A673 (cell line): ENCODE data around the gene HSP90AB1. TPM values are rescaled to one million over a fixed set of nuclear protein-coding genes. Genes with fewer than 3 reads are reported as not detected.
A peak's percentile ranks its signal among the peaks of the same experiment; 100 is the strongest.

Source experiments
- BruUV-seq: library from RNA; stranded (reverse); fragments of 400-500 nt; replicated peaks from 2 replicates; lab custom pipeline; 2021; lab: Mats Ljungman, UMichigan
- CTCF ChIA-PET: fragments of 300-600 bp; sonication (Branson Sonifier 250); formaldehyde crosslinking; loops from one replicate; lab custom pipeline; 2022; ENCODE audit warnings: antibody characterized with exemption; lab: Charles Lee
- POLR2A ChIA-PET: fragments of 300-600 bp; sonication (Branson Sonifier 250); formaldehyde crosslinking; loops from one replicate; lab custom pipeline; 2022; ENCODE audit warnings: antibody characterized with exemption; ENCODE audit not compliant: low non-redundant PET; lab: Charles Lee
- DNase-seq: peaks from one replicate; pipeline ENCODE4 v3.0.0-alpha.2; 2015; ENCODE audit warnings: low spot score
- H3K27ac ChIP-seq: fragments of 200-600 bp; sonication (generic); 2 replicates; pipeline ENCODE4 v1.5.1; 2016; ENCODE audit warnings: mixed run types, low read depth, mild to moderate bottlenecking, mixed read lengths, antibody characterized with exemption, low read length; ENCODE audit not compliant: poor library complexity, severe bottlenecking
- H3K27me3 ChIP-seq: fragments of 200-600 bp; sonication (generic); replicated peaks from 2 replicates; pipeline ENCODE4 v1.6.1; 2017; ENCODE audit warnings: mixed run types, low read depth, mild to moderate bottlenecking, mixed read lengths, antibody characterized with exemption, low read length; ENCODE audit not compliant: insufficient read depth, poor library complexity
- H3K36me3 ChIP-seq: fragments of 200-600 bp; sonication (generic); 2 replicates; pipeline ENCODE4 v1.6.1; 2016; ENCODE audit warnings: mixed run types, mild to moderate bottlenecking, mixed read lengths, antibody characterized with exemption, low read length; ENCODE audit not compliant: insufficient read depth, poor library complexity, severe bottlenecking
- H3K4me1 ChIP-seq: fragments of 200-600 bp; sonication (generic); 2 replicates; pipeline ENCODE4 v1.6.1; 2017; ENCODE audit warnings: mixed run types, mild to moderate bottlenecking, mixed read lengths, antibody characterized with exemption, low read length; ENCODE audit not compliant: insufficient read depth, poor library complexity, severe bottlenecking
- H3K4me3 ChIP-seq: fragments of 200-600 bp; sonication (generic); 2 replicates; pipeline ENCODE4 v1.5.1; 2016; ENCODE audit warnings: low read depth, mixed run types, mild to moderate bottlenecking, mixed read lengths, low read length; ENCODE audit not compliant: poor library complexity, severe bottlenecking
- H3K9me3 ChIP-seq: fragments of 200-600 bp; sonication (generic); 2 replicates; pipeline ENCODE4 v1.6.1; 2016; ENCODE audit warnings: mixed run types, low read depth, mild to moderate bottlenecking, mixed read lengths, antibody characterized with exemption, low read length; ENCODE audit not compliant: poor library complexity, severe bottlenecking
- CTCF ChIP-seq: fragments of 300-800, 200-600 bp; sonication (generic); conservative IDR thresholded peaks from 2 replicates; pipeline ENCODE4 v1.5.1; 2017; ENCODE audit warnings: low read depth, mild to moderate bottlenecking, antibody characterized with exemption, low read length, moderate library complexity, mixed read lengths
- EZH2 ChIP-seq: fragments of 200-600 bp; sonication (generic); IDR thresholded peaks from 2 replicates; pipeline ENCODE4 v1.6.1; 2017; ENCODE audit warnings: borderline replicate concordance, low read depth, mild to moderate bottlenecking, mixed read lengths, antibody characterized with exemption, low read length; ENCODE audit not compliant: poor library complexity, severe bottlenecking
- intact Hi-C: fragments of 100-400 bp; cut with micrococcal nuclease; formaldehyde crosslinking; loops from one replicate; pipeline ENCODE4 v1.10.0; 2022; ENCODE audit not compliant: unreplicated experiment
- total RNA-seq: library from RNA; stranded (reverse); gene quantifications from 2 replicates; pipeline ENCODE4 v1.2.3, GENCODE V29; 2021

The HSP90AB1 gene
- total RNA-seq, 1 experiment from 2014 or later = 1,581 TPM

- TSS peak; percentile 42 for BruUV-seq
- H3K4me3 ChIP-seq = peak overlapping the region; percentile 59
- no peaks in the 10 kb centered on the region for H3K9me3 ChIP-seq
- intact Hi-C loops = no loop called here
- ChIA-PET CTCF (interaction anchor here (1.1 kb wide), 1 partner anchor 13 kb away, joined by 4 read pairs; no protein-coding TSS in a partner anchor), POLR2A (interaction anchor here (0.5 to 0.9 kb wide), 2 partner anchors 23 to 678 kb away, joined by 3 to 5 read pairs; partner anchors contain the start of gene HSP90AB1)
- peak overlapping the region; percentile 55 for H3K27ac ChIP-seq
- no peaks in the 10 kb centered on the region for H3K27me3 ChIP-seq
- TF ChIP-seq CTCF (no peak), EZH2 (no peak)
- DNase-seq = peak; percentile 33
- peaks cover 5% of the 10 kb centered on the region for H3K36me3 ChIP-seq
- H3K4me1 ChIP-seq = peaks cover 52% of the 10 kb centered on the region
Observed at GRCh38 chr6:44224029-44224964, 22.6 kb upstream of the HSP90AB1 start.

DNA sequence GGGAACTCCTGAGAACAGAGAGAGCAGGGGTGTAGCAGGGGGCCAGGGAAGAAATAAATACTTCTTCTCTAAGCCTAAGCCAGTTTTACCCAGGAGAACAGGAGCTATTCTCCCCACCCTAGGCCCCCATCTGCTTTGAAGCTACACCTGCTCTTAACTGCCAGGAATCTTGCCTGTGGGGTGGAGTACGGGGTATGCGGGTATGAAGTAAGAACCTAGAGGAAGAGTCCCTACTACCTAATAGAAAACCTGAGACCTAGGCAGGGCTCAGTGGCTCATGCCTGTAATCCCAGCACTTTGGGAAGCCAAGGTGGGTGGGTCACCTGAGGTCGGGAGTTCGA is 22.0 kb upstream of the HSP90AB1 start:
- CTCF ChIA-PET = no interaction called here
- DNase-seq = no peak
- Histone ChIP-seq H3K4me1 (peaks cover 47% of the 10 kb centered on the region), H3K36me3 (peaks cover 11% of the 10 kb centered on the region), H3K27ac (no peak overlapping the region), H3K4me3 (peak overlapping the region; percentile 59), H3K27me3 (no peaks in the 10 kb centered on the region), H3K9me3 (no peaks in the 10 kb centered on the region)
- POLR2A ChIA-PET = interaction anchor here (0.9 kb wide), 1 partner anchor 22 kb away, joined by 5 read pairs; the partner anchor contains the start of gene HSP90AB1
- TF ChIP-seq CTCF = no peak
- TF ChIP-seq EZH2 = no peak
- no TSS peak for BruUV-seq
- intact Hi-C loops = no loop called here

- H3K4me3 ChIP-seq = no peak overlapping the region
- H3K27ac ChIP-seq = peak overlapping the region; percentile 36
- H3K27me3 ChIP-seq = no peaks in the 10 kb centered on the region
- H3K36me3 ChIP-seq = peaks cover 20% of the 10 kb centered on the region
- no peaks in the 10 kb centered on the region for H3K9me3 ChIP-seq
- BruUV-seq = no TSS peak
- H3K4me1 ChIP-seq = peaks cover 43% of the 10 kb centered on the region
- POLR2A ChIA-PET = no interaction called here
- intact Hi-C loops = no loop called here
- CTCF ChIA-PET = interaction anchor here (1.4 kb wide), 1 partner anchor 12 kb away, joined by 11 read pairs; no protein-coding TSS in a partner anchor
- no peak for TF ChIP-seq EZH2
- no peak for TF ChIP-seq CTCF
- no peak for DNase-seq
Observed at GRCh38 chr6:44225579-44226325, 21.1 kb upstream of the HSP90AB1 start.
